ENCODE data around the gene CRTAP.
"Not testable (repeated sequence)": the region's sequence is repeated elsewhere in the genome, so short reads cannot be mapped to it uniquely, and the experiment has no call there.

The CRTAP gene

DNA sequence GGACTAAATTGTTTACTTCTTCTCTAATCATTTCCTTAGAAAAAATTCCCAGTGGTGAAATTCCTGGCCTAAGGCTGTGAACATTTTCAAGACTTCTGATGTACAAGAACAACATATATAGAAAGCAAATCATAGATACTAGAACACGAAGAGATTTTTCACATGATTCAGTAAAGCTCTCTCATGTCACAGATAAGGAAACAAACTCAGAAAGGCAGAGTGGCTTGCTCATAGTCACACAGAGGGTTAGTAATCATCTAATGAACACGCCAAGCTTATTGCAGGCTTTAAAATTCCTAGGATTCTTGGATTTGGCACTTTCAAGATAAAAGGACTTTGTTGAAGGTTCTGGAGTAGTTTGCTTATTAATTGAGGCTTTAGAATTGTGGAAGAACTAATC lies 26.2 kb downstream of the CRTAP start:
- DNase-seq (ENCODE audit: low spot score), result no peak

- no peak for DNase-seq (ENCODE audit: low spot score)
Observed at GRCh38 chr3:33141006-33141405, 27.2 kb downstream of the CRTAP start.

GRCh38 chr3:33144433-33144832 lies 30.6 kb downstream of the CRTAP start:
- no peak for DNase-seq (ENCODE audit: low spot score)

- DNase-seq (ENCODE audit: low spot score), result no peak
Observed at GRCh38 chr3:33145221-33145900, 31.5 kb downstream of the CRTAP start.

DNA sequence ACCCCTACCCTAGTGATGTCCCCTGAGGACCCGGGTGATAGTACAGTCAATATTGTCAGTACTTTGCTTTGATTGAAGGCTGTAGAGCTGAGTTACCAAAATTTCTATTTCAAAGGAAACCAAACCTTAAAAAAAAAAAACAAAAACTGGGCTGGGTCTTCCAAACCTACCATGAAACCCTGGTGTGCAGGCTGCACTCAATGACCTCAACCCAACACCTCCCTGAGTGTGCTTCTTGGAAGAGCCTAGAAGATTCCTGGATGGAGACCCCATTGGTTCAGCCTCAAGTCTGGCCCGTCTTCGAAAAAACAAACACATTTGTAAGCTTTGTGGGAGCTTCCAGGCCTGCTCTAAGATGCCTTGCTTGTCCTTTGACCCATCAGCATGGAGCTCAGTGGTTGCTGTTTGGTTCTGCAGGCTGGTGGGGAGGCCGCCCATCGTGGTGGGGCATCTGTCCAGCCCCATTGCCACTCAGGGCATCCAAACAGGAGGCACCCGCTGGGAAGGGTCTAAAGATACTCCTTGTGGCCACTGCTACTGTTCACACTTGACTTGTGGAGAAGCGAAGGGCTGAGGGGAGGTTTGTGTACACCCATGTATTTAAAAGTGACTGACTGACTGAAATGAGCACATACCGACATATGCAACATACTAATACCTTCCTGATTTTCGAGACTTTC lies 32.2 kb downstream of the CRTAP start:
- no peak for DNase-seq (ENCODE audit: low spot score)

DNA sequence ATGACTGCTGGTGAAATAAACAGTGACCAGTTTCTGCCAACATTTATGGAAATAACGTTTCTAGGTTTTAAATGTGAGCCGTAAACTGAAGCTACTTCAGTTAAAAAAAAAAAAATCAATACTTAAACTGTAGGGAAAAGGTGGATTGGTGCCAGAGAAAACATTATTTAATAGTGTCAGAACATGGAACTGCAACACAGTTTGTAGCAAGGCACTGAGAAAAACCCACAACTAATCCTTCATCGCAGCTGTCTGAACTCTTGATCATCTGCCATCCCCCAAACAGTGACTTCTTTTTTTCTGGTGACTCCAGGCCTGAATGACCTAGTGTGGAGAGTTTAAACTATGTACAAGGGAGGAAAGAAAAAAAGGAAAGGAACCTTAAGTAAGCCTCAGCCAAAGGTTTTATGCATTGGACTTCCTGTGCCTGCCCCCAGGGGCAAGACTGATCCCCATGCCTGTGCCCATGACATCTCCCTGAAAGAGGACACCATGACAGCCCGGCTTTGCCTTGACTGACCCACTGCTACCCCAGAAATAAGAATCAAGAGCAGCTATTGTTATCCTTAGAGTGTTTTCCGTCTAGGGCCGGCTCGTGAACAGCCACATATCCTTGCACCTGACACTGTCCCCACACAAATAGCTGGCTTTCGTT lies 33.1 kb downstream of the CRTAP start:
- DNase-seq (ENCODE audit: low spot score), result peak; percentile 92

DNA sequence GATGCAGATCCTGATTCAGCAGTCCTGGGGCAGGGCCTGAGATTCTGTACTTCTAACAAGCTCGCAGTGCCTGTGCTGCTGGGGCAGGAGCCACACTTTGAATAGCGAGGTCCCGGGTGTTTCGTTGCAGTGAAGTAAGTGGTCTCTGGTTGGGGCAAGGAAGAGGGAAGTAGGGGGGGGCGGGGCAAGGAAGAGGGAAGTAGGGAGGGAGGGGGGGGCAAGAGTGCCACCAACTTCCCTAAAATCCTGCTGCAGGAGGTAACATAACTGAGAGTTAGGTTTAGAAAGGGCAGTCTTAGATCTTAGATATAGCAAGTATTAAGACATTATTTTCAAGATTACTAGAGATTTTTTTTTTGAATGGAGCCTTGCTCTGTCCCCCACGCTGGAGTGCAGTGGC lies 35.5 kb downstream of the CRTAP start:
- no peak for DNase-seq (ENCODE audit: low spot score)

DNA sequence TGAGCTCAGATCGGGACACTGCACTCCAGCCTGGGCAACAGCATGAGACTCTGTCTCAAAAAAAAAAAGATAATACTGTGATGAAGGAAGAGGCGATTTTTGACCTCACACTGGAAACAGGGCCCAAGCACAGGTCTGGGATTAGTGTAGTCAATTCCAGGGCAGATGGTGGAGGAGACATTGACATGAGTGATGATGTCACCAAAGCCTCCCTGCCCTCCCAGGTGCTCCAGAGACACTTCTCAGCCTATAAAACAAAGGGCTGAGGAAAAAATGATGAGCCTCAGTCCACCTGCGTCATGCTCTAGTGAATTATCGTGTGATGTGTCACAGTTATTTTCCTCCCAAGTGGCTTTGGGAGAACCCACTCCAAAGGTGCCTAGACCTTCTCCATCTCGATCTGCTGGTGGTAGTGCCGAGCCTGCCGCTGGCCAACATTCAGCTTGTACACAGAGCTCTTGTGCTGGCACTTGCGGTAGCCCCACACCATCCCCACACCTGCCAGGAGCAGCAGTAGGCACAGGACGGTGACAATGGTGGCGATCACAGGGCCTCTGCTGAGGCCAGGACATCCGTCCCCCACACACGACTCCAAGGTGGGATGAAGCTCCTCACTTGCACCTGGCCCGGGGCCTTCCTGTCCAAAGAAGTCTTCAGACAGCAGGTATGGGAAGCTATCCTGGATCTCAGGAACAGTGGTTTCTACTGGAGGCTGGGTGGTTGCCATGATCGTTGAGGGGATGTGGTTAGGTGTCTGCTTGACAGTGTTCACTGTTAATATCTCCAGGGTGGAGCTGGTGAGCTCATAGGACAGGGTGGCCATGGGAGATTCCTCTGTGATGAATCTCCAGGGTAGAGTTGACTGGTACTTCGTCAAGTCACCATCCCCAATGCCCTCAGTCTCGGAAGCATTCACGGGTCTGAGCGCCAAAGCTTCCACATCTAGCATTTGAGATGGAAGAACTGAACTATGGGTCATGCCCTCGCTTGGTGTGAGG lies 38.8 kb downstream of the CRTAP start:
- DNase-seq (ENCODE audit: low spot score), result no peak

- DNase-seq (ENCODE audit: low spot score), result no peak
Observed at GRCh38 chr3:33153782-33154181, 40.0 kb downstream of the CRTAP start.

DNA sequence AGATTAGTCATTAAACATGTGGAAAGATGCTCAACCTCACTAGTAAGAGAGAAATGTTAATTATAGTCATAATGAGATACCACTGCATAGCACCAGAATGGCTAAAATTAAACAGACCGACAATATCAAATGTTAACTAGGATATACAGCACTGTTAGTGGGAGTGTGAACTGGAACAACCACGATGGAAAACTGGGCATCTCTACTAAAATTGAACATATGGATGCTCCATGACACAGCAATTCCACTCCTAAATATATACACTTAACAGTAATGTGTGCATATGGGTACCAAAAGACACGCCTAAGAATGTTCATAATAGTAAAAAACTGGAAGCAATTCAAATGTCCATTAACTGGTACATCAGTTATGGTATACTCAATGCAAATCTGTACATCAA lies 41.5 kb downstream of the CRTAP start:
- DNase-seq (ENCODE audit: low spot score), result no peak

GRCh38 chr3:33159234-33159633 lies 45.4 kb downstream of the CRTAP start:
- DNase-seq (ENCODE audit: low spot score), result no peak

- DNase-seq (ENCODE audit: low spot score), result no peak
Observed at GRCh38 chr3:33159981-33160380, 46.2 kb downstream of the CRTAP start.

DNA sequence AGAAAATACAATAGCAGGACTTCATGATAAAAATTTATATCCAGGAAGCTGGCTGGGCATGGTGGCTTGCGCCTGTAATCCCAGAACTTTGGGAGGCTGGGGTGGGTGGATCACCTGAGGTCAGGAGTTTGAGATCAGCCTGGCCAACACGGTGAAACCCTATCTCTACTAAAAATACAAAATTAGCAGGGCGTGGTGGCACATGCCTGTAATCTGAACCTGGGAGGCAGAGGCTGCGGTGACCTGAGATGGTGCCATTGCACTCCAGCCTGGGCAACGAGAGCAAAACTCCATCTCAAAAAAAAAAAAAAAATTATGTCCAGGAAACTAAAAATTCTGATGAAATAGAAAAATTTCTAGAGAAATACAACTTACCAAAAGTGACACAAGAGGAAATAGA lies 48.8 kb downstream of the CRTAP start:
- DNase-seq (ENCODE audit: low spot score), result not testable (repeated sequence)

- no peak for DNase-seq (ENCODE audit: low spot score)
Observed at GRCh38 chr3:33165372-33165771, 51.6 kb downstream of the CRTAP start.

GRCh38 chr3:33166095-33166494 lies 52.3 kb downstream of the CRTAP start:
- no peak for DNase-seq (ENCODE audit: low spot score)

DNA sequence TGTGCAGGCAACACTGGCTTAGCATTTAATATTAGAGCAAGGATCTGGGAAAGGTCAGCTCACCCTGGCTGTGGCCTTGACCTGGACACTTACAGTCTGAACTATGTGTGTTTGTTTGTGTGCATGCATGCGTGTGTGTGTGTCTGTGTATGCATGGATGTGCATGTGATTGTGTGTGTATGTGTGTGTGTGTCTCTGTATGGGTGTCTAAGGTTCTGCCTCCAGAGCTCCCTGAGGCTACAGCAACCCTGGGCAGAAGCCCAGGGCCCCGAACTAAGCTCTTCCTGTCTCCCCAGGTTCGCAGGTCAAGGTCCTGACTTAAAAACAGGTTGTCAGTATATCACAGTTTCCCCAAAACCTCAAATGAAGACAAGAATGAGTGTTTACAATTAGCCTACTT lies 53.5 kb downstream of the CRTAP start:
- no peak for DNase-seq (ENCODE audit: low spot score)

DNA sequence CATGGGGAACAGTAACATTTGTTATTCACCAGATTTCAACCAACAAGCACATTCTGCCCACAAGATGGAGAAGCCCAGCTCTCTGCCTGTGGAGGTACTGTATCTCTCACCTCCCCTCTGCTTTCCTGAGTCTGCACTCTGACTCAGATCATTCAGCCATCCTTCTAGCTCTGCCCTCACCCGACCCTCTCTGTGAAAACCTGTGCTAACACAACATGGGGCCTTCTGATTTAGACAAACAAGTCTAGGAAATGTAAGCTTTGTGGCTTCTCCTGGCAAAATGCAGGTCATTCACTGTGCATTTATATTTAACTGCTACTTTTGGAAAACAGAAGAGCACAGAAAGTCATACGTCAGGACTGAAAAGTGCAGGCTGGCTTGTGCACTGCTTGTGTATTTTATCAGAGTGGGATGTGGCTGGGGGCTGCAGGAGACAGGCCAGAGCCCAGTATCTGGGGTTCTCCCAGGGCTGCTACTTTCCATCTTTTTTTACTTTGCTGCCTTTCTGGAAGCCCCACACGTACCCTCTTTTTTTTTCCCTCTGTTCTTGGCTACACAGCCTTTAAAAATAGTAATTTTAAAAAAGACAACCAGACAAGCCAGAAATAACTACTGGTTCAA lies 54.0 kb downstream of the CRTAP start:
- no peak for DNase-seq (ENCODE audit: low spot score)

GRCh38 chr3:33170531-33170930 lies 56.7 kb downstream of the CRTAP start:
- no peak for DNase-seq (ENCODE audit: low spot score)

DNA sequence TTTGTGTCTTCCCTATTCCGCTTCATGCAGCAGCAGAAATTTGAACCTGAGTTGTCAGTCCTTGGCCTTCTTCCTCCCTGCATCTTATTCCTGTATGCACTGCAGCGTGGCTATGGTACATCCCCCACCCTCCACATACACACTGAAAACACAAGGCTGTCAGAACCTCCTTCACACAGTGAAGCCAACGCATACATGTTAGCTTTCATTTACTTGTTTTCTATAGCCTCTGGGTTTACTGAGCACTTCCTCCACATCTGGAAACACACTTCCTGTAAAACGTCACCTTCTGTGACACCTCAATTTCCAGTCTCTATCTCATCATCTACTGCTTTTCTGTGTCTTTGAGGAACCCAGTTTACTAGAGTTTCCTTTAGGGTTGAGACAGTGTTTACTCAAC lies 57.8 kb downstream of the CRTAP start:
- no peak for DNase-seq (ENCODE audit: low spot score)

DNA sequence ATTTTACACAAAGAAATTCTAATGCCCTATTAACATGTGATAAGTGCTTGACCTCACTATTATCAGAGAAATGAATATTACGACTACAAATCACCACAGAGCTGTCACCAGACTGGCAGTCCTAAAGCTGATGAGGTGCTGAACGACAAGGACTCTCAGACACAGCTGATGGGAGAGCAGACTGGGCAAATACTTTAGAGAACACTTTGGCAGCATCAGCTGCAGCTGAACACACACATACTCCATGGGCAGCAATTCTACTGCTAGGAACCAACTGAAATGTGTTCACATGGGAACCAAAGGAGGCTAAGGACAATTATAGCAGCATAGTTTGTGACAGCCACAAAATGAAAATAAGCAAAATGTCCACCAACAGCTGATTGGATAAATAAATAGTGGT lies 59.3 kb downstream of the CRTAP start:
- DNase-seq (ENCODE audit: low spot score), result no peak

- no peak for DNase-seq (ENCODE audit: low spot score)
Observed at GRCh38 chr3:33173672-33174071, 59.9 kb downstream of the CRTAP start.

DNA sequence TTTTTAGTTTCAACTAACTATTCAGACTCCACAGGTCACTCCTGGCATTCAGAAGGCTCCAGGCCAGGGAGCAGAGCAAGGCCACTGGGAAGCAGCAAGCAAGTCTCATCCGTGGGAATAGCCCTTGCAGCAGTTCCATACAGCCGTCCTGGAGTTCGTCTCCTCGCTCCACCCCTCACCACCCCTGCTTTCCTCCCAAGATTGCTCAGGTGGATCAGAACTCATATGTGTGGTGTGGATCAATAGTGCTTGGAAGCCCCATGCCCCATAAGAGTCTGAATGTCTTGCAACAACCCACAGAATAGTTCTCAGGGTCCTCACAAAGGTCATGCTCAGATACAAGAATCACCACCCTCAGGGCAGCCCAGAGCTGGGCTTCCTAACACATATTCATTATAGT lies 60.3 kb downstream of the CRTAP start:
- no peak for DNase-seq (ENCODE audit: low spot score)
